CD4-positive, alpha-beta T cell (primary cell): ENCODE data around the gene IL4R. TPM values are rescaled to one million over a fixed set of nuclear protein-coding genes. Genes with fewer than 3 reads are reported as not detected.
A peak's percentile ranks its signal among the peaks of the same experiment; 100 is the strongest.

ENCODE experiments used
- ATAC-seq: fragments of 200-7000 bp; cut with Tn5 transposase; one replicate; pipeline ENCODE4 v1.10.0; 2022; ENCODE audit warnings: mild to moderate bottlenecking; ENCODE audit not compliant: poor library complexity
- CTCF ChIA-PET: fragments of 350-600 bp; sonication (Branson Sonifier 250); formaldehyde crosslinking; loops from one replicate; lab custom pipeline; 2021; ENCODE audit warnings: antibody characterized with exemption, inconsistent platforms; lab: Charles Lee
- POLR2A ChIA-PET: fragments of 350-600 bp; sonication (Branson Sonifier 250); formaldehyde crosslinking; loops from one replicate; lab custom pipeline; 2021; ENCODE audit warnings: antibody characterized with exemption, inconsistent platforms; lab: Charles Lee
- DNase-seq, 14 experiments: peaks; one replicate each; pipeline ENCODE4 v3.0.0-alpha.2; 2013 to 2020; ENCODE audit warnings: mixed read lengths in 2 of 14
- H3K27ac ChIP-seq, 2 donors: one replicate each; pipeline versions ENCODE4 v1.5.1 to v1.7.0; 2013; ENCODE audit warnings: low read length in 2 of 2, low read depth in 1 of 2, mild to moderate bottlenecking in 1 of 2
- H3K27me3 ChIP-seq, 2 experiments: 1 replicate in 1 of 2; 2 replicates in 1 of 2; pipeline versions ENCODE4 v1.6.1 to v1.7.0; 2013; ENCODE audit warnings: low read length in 2 of 2, control low read depth in 1 of 2, mild to moderate bottlenecking in 1 of 2, moderate library complexity in 1 of 2; ENCODE audit not compliant: insufficient read depth in 2 of 2, control insufficient read depth in 1 of 2
- H3K36me3 ChIP-seq: one replicate; pipeline ENCODE4 v1.6.1; 2013; ENCODE audit warnings: low read length, control low read depth; ENCODE audit not compliant: insufficient read depth
- H3K4me1 ChIP-seq: one replicate; pipeline ENCODE4 v1.6.1; 2013; ENCODE audit warnings: low read length, control low read depth; ENCODE audit not compliant: insufficient read depth
- H3K4me3 ChIP-seq: one replicate; pipeline ENCODE4 v1.5.1; 2013; ENCODE audit warnings: mild to moderate bottlenecking, low read length, moderate library complexity
- H3K9me3 ChIP-seq, 2 experiments: 1 replicate in 1 of 2; 2 replicates in 1 of 2; pipeline versions ENCODE4 v1.6.1 to v1.7.0; 2013; ENCODE audit warnings: low read length in 2 of 2, mild to moderate bottlenecking in 2 of 2, control low read depth in 1 of 2, moderate library complexity in 1 of 2; ENCODE audit not compliant: control insufficient read depth in 1 of 2, insufficient read depth in 1 of 2
- H3K27ac Mint-ChIP-seq: one replicate; pipeline ENCODE4 v1.8.0; 2020; ENCODE audit warnings: mixed read lengths
- H3K27me3 Mint-ChIP-seq: one replicate; pipeline ENCODE4 v1.8.0; 2021; ENCODE audit warnings: mixed read lengths
- H3K36me3 Mint-ChIP-seq: one replicate; pipeline ENCODE4 v1.8.0; 2021; ENCODE audit warnings: low read depth, mixed read lengths
- H3K4me1 Mint-ChIP-seq: one replicate; pipeline ENCODE4 v1.8.0; 2021; ENCODE audit warnings: low read depth, mixed read lengths
- H3K4me3 Mint-ChIP-seq: one replicate; pipeline ENCODE4 v1.8.0; 2020; ENCODE audit warnings: mild to moderate bottlenecking, mixed read lengths
- H3K9me3 Mint-ChIP-seq: one replicate; pipeline ENCODE4 v1.8.0; 2020; ENCODE audit warnings: mixed read lengths
- CTCF ChIP-seq: fragments of 200-600 bp; IDR thresholded peaks from one replicate; pipeline ENCODE4 v1.8.0; 2022; ENCODE audit warnings: antibody characterized with exemption, mild to moderate bottlenecking
- intact Hi-C, 2 experiments: fragments of 100-400 bp; cut with DNase I in 1 of 2; cut with micrococcal nuclease in 1 of 2; formaldehyde crosslinking; loops; one replicate each; pipeline versions ENCODE4 v1.15.1 to v1.9.0; 2023 to 2025; cut with DNase I, micrococcal nuclease
- total RNA-seq, 174 experiments: library from RNA in 2 of 174; stranded (reverse) in 2 of 174; gene quantifications; one replicate each; pipeline ENCODE4 v1.2.3 and lab custom pipeline; 2021 to 2026

The IL4R gene
- total RNA-seq, 2 experiments from 2014 or later = 145 to 147 TPM

GRCh38 chr16:27347930-27348685, 34.3 kb downstream of the IL4R start:
- H3K27ac Mint-ChIP-seq = no peak overlapping the region

GRCh38 chr16:27349276-27349675, 35.5 kb downstream of the IL4R start:
- ATAC-seq (no peak), DNase-seq (no peak)
- Histone ChIP-seq H3K27ac (peak overlapping the region in 1 of 2 donors; percentile 22), H3K4me1 (peaks cover 17% of the 10 kb centered on the region), H3K4me3 (no peak overlapping the region), H3K36me3 (peaks cover 98% of the 10 kb centered on the region), H3K9me3 (no peaks in the 10 kb centered on the region), H3K27me3 (no peaks in the 10 kb centered on the region)
- H3K4me3 Mint-ChIP-seq = no peak overlapping the region
- no peak for TF ChIP-seq CTCF
- no peaks in the 10 kb centered on the region for H3K9me3 Mint-ChIP-seq
- intact Hi-C loops = no loop called here
- peaks cover 6% of the 10 kb centered on the region for H3K4me1 Mint-ChIP-seq
- H3K27me3 Mint-ChIP-seq = no peaks in the 10 kb centered on the region
- H3K27ac Mint-ChIP-seq = peak overlapping the region; percentile 72
- ChIA-PET CTCF (no interaction called here), POLR2A (interaction anchor here (1.4 kb wide), 1 partner anchor 115 kb away, joined by 4 read pairs; no protein-coding TSS in a partner anchor)
- H3K36me3 Mint-ChIP-seq = peaks cover 93% of the 10 kb centered on the region

More at GRCh38 chr16:27347930-27348685, 34.3 kb downstream of the IL4R start:
- no peak for TF ChIP-seq CTCF
- DNase-seq = no peak
- H3K4me1 Mint-ChIP-seq = no peaks in the 10 kb centered on the region
- H3K4me3 Mint-ChIP-seq = no peak overlapping the region
- intact Hi-C loops = no loop called here
- no peaks in the 10 kb centered on the region for H3K9me3 ChIP-seq
- CTCF ChIA-PET = no interaction called here
- H3K36me3 Mint-ChIP-seq = peaks cover 97% of the 10 kb centered on the region
- peak overlapping the region in 1 of 2 donors; percentile 8 for H3K27ac ChIP-seq
- H3K4me3 ChIP-seq = no peak overlapping the region
- no peaks in the 10 kb centered on the region for H3K9me3 Mint-ChIP-seq
- peaks cover 97% of the 10 kb centered on the region for H3K36me3 ChIP-seq
- no peaks in the 10 kb centered on the region for H3K27me3 ChIP-seq
- no peaks in the 10 kb centered on the region for H3K27me3 Mint-ChIP-seq
- H3K4me1 ChIP-seq = peaks cover 17% of the 10 kb centered on the region
- no peak for ATAC-seq
- POLR2A ChIA-PET = interaction anchor here (0.8 kb wide), 1 partner anchor 111 kb away, joined by 3 read pairs; no protein-coding TSS in a partner anchor

GRCh38 chr16:27350006-27350405, 36.2 kb downstream of the IL4R start:
- ATAC-seq = no peak
- Histone ChIP-seq H3K4me3 (no peak overlapping the region), H3K36me3 (peaks cover 98% of the 10 kb centered on the region), H3K9me3 (no peaks in the 10 kb centered on the region), H3K27me3 (no peaks in the 10 kb centered on the region), H3K27ac (peak overlapping the region in 1 of 2 donors; percentile 11), H3K4me1 (peaks cover 17% of the 10 kb centered on the region)
- CTCF ChIA-PET = interaction anchor here (1.0 kb wide), 1 partner anchor 115 kb away, joined by 4 read pairs; no protein-coding TSS in a partner anchor
- intact Hi-C loops = no loop called here
- no peak overlapping the region for H3K4me3 Mint-ChIP-seq
- no peaks in the 10 kb centered on the region for H3K27me3 Mint-ChIP-seq
- H3K27ac Mint-ChIP-seq = peak overlapping the region; percentile 72
- peaks cover 93% of the 10 kb centered on the region for H3K36me3 Mint-ChIP-seq
- TF ChIP-seq CTCF = no peak
- POLR2A ChIA-PET = interaction anchor here (1.4 kb wide), 1 partner anchor 115 kb away, joined by 4 read pairs; no protein-coding TSS in a partner anchor
- peaks cover 10% of the 10 kb centered on the region for H3K4me1 Mint-ChIP-seq
- no peak for DNase-seq
- no peaks in the 10 kb centered on the region for H3K9me3 Mint-ChIP-seq
